ENCODE results near the gene NUP210L.
A peak's percentile ranks its signal among the peaks of the same experiment; 100 is the strongest.

Gene NUP210L

DNA sequence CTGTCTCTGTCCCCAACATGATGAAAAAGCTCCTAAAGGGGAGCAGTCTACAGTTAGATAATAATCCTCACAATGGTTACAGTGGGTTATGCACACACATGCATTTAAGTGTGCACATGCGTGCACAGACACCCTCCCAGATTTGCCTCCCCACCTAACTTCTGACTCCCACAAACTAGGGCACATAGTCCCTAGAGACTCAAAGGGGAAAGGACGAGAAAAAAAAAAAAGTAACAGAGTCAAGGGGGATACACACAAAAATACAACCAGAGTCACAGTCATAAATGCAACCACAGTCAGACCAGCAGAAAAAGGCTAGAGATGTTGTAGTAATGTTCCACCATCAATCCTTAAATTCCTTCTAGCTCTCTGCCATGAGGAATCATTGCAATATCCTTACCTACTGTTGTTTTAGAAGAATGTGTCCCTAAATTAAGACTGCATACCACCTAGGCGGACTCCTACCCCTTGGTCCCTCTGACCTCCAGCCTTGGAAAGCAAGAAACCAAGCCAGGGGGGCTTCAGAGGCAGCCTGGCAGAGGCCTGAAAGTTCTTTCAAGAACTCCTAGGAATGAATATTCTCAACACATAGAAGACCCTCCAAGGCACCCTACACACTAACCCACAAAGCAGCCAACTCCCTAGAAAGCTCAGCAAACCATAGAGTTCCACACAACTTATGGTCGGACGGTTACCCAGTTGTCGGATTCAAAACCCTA lies 197.7 kb downstream of the NUP210L start:
- no peak overlapping the region for H4K91ac ChIP-seq (ENCODE audit: low read depth, low read length)
- H3K9ac ChIP-seq (ENCODE audit: low read length): peak overlapping the region; percentile 93
- H3K4me1 ChIP-seq (ENCODE audit: control insufficient read depth in 1 of 2, insufficient read depth in 2 of 2, low read length in 2 of 2): peaks cover 13 to 14% of the 10 kb centered on the region in 2 experiments
- peak overlapping the region; percentile 99 for H3K4me2 ChIP-seq (ENCODE audit: low read length)
- no peak overlapping the region for H2AK5ac ChIP-seq (ENCODE audit: low read length)
- peak in 1 of 2 donors; percentile 6 for DNase-seq
- no peaks in the 10 kb centered on the region for H3K9me3 ChIP-seq (ENCODE audit: insufficient read depth, low read depth, low read length)
- peak overlapping the region; percentile 90 for H3K14ac ChIP-seq (ENCODE audit: low read length)
- H2BK120ac ChIP-seq (ENCODE audit: insufficient read depth, low read length, poor library complexity): no peak overlapping the region
- no peaks in the 10 kb centered on the region for H3K27me3 ChIP-seq (ENCODE audit: insufficient read depth, low read length)
- peak overlapping the region; percentile 87 for H4K8ac ChIP-seq (ENCODE audit: low read depth, low read length)
- peak overlapping the region; percentile 23 for H3K23ac ChIP-seq (ENCODE audit: low read length)
- H3K79me1 ChIP-seq (ENCODE audit: low read length): peaks cover 9% of the 10 kb centered on the region
- no peak overlapping the region for H2BK5ac ChIP-seq (ENCODE audit: low read depth, low read length, poor library complexity)
- no peak overlapping the region for H3K18ac ChIP-seq (ENCODE audit: low read length)
- H3K36me3 ChIP-seq (ENCODE audit: control insufficient read depth in 1 of 2, insufficient read depth in 2 of 2, low read length in 2 of 2): peaks cover 34 to 44% of the 10 kb centered on the region in 2 experiments
- no peak overlapping the region for H2BK12ac ChIP-seq (ENCODE audit: low read length)
- peak overlapping the region; percentile 13 for H2AFZ ChIP-seq (ENCODE audit: insufficient read depth, low read length, poor library complexity)
- peaks cover 21% of the 10 kb centered on the region for H3K79me2 ChIP-seq (ENCODE audit: control insufficient read depth, insufficient read depth, low read length, poor library complexity)
- H3K4me3 ChIP-seq (ENCODE audit: low read depth, low read length): peak overlapping the region; percentile 92
- peak overlapping the region; percentile 28 for H3K27ac ChIP-seq (ENCODE audit: low read depth, low read length)
- H4K12ac ChIP-seq (ENCODE audit: low read depth, low read length): no peak overlapping the region
- peak overlapping the region; percentile 92 for H3K4ac ChIP-seq (ENCODE audit: low read depth, low read length)
- no CpG with 5 or more reads among the region's 6 CpGs for WGBS (ENCODE audit: extremely low coverage, insufficient coverage, insufficient read length)

GRCh38 chr1:153954826-153955225 lies 200.0 kb downstream of the NUP210L start:
- no peak overlapping the region for H2BK120ac ChIP-seq (ENCODE audit: insufficient read depth, low read length, poor library complexity)
- H3K79me1 ChIP-seq (ENCODE audit: low read length): peaks cover 7% of the 10 kb centered on the region
- no peak overlapping the region for H3K27ac ChIP-seq (ENCODE audit: low read depth, low read length)
- no peak overlapping the region for H2AFZ ChIP-seq (ENCODE audit: insufficient read depth, low read length, poor library complexity)
- no peak overlapping the region for H2BK5ac ChIP-seq (ENCODE audit: low read depth, low read length, poor library complexity)
- peaks cover 6 to 9% of the 10 kb centered on the region in 2 experiments for H3K4me1 ChIP-seq (ENCODE audit: control insufficient read depth in 1 of 2, insufficient read depth in 2 of 2, low read length in 2 of 2)
- H4K12ac ChIP-seq (ENCODE audit: low read depth, low read length): no peak overlapping the region
- peaks cover 39 to 44% of the 10 kb centered on the region in 2 experiments for H3K36me3 ChIP-seq (ENCODE audit: control insufficient read depth in 1 of 2, insufficient read depth in 2 of 2, low read length in 2 of 2)
- H3K4ac ChIP-seq (ENCODE audit: low read depth, low read length): peak overlapping the region; percentile 4
- no peak overlapping the region for H3K9ac ChIP-seq (ENCODE audit: low read length)
- no peak overlapping the region for H3K18ac ChIP-seq (ENCODE audit: low read length)
- no peak overlapping the region for H3K4me2 ChIP-seq (ENCODE audit: low read length)
- no peaks in the 10 kb centered on the region for H3K27me3 ChIP-seq (ENCODE audit: insufficient read depth, low read length)
- no peak overlapping the region for H4K8ac ChIP-seq (ENCODE audit: low read depth, low read length)
- no peak for DNase-seq
- H2AK5ac ChIP-seq (ENCODE audit: low read length): no peak overlapping the region
- no peak overlapping the region for H2BK12ac ChIP-seq (ENCODE audit: low read length)
- no CpG with 5 or more reads among the region's 10 CpGs for WGBS (ENCODE audit: extremely low coverage, insufficient coverage, insufficient read length)
- no peak overlapping the region for H3K14ac ChIP-seq (ENCODE audit: low read length)
- peaks cover 19% of the 10 kb centered on the region for H3K79me2 ChIP-seq (ENCODE audit: control insufficient read depth, insufficient read depth, low read length, poor library complexity)
- no peak overlapping the region for H4K91ac ChIP-seq (ENCODE audit: low read depth, low read length)
- no peak overlapping the region for H3K4me3 ChIP-seq (ENCODE audit: low read depth, low read length)
- no peaks in the 10 kb centered on the region for H3K9me3 ChIP-seq (ENCODE audit: insufficient read depth, low read depth, low read length)
- H3K23ac ChIP-seq (ENCODE audit: low read length): no peak overlapping the region

GRCh38 chr1:153953859-153954365 lies 201.0 kb downstream of the NUP210L start:
- Histone ChIP-seq H3K27ac (ENCODE audit: low read depth, low read length) (no peak overlapping the region), H4K8ac (ENCODE audit: low read depth, low read length) (no peak overlapping the region), H3K9me3 (ENCODE audit: insufficient read depth, low read depth, low read length) (no peaks in the 10 kb centered on the region), H2BK5ac (ENCODE audit: low read depth, low read length, poor library complexity) (no peak overlapping the region), H3K79me2 (ENCODE audit: control insufficient read depth, insufficient read depth, low read length, poor library complexity) (peaks cover 19% of the 10 kb centered on the region), H3K79me1 (ENCODE audit: low read length) (peaks cover 7% of the 10 kb centered on the region), H3K27me3 (ENCODE audit: insufficient read depth, low read length) (no peaks in the 10 kb centered on the region), H3K14ac (ENCODE audit: low read length) (no peak overlapping the region), H3K4me3 (ENCODE audit: low read depth, low read length) (no peak overlapping the region), H3K9ac (ENCODE audit: low read length) (peak overlapping the region; percentile 29), H2BK12ac (ENCODE audit: low read length) (no peak overlapping the region), H3K4me2 (ENCODE audit: low read length) (no peak overlapping the region), H4K91ac (ENCODE audit: low read depth, low read length) (no peak overlapping the region), H2BK120ac (ENCODE audit: insufficient read depth, low read length, poor library complexity) (no peak overlapping the region), H3K36me3 (ENCODE audit: control insufficient read depth in 1 of 2, insufficient read depth in 2 of 2, low read length in 2 of 2) (peaks cover 36 to 45% of the 10 kb centered on the region in 2 experiments), H3K23ac (ENCODE audit: low read length) (peak overlapping the region; percentile 27), H3K4me1 (ENCODE audit: control insufficient read depth in 1 of 2, insufficient read depth in 2 of 2, low read length in 2 of 2) (peaks cover 6 to 9% of the 10 kb centered on the region in 2 experiments), H2AK5ac (ENCODE audit: low read length) (no peak overlapping the region), H3K18ac (ENCODE audit: low read length) (no peak overlapping the region), H3K4ac (ENCODE audit: low read depth, low read length) (peak overlapping the region; percentile 30), H4K12ac (ENCODE audit: low read depth, low read length) (no peak overlapping the region), H2AFZ (ENCODE audit: insufficient read depth, low read length, poor library complexity) (no peak overlapping the region)
- DNase-seq: no peak
- WGBS (ENCODE audit: extremely low coverage, insufficient coverage, insufficient read length): no CpG with 5 or more reads among the region's 4 CpGs

- peaks cover 5% of the 10 kb centered on the region for H3K79me2 ChIP-seq (ENCODE audit: control insufficient read depth, insufficient read depth, low read length, poor library complexity)
- H3K9me3 ChIP-seq (ENCODE audit: insufficient read depth, low read depth, low read length): no peaks in the 10 kb centered on the region
- no peak overlapping the region for H3K4me2 ChIP-seq (ENCODE audit: low read length)
- H3K36me3 ChIP-seq (ENCODE audit: control insufficient read depth in 1 of 2, insufficient read depth in 2 of 2, low read length in 2 of 2): peaks cover 52 to 62% of the 10 kb centered on the region in 2 experiments
- no peak overlapping the region for H4K8ac ChIP-seq (ENCODE audit: low read depth, low read length)
- H3K79me1 ChIP-seq (ENCODE audit: low read length): no peaks in the 10 kb centered on the region
- no peak overlapping the region for H3K4ac ChIP-seq (ENCODE audit: low read depth, low read length)
- no peak overlapping the region for H3K18ac ChIP-seq (ENCODE audit: low read length)
- H2BK120ac ChIP-seq (ENCODE audit: insufficient read depth, low read length, poor library complexity): no peak overlapping the region
- H3K23ac ChIP-seq (ENCODE audit: low read length): no peak overlapping the region
- H2BK5ac ChIP-seq (ENCODE audit: low read depth, low read length, poor library complexity): no peak overlapping the region
- H3K27me3 ChIP-seq (ENCODE audit: insufficient read depth, low read length): no peaks in the 10 kb centered on the region
- H2BK12ac ChIP-seq (ENCODE audit: low read length): no peak overlapping the region
- H3K27ac ChIP-seq (ENCODE audit: low read depth, low read length): no peak overlapping the region
- no CpG with 5 or more reads among the region's 2 CpGs for WGBS (ENCODE audit: extremely low coverage, insufficient coverage, insufficient read length)
- H3K4me3 ChIP-seq (ENCODE audit: low read depth, low read length): no peak overlapping the region
- no peak overlapping the region for H4K91ac ChIP-seq (ENCODE audit: low read depth, low read length)
- H2AFZ ChIP-seq (ENCODE audit: insufficient read depth, low read length, poor library complexity): no peak overlapping the region
- DNase-seq: no peak
- peaks cover 1 to 2% of the 10 kb centered on the region in 2 experiments for H3K4me1 ChIP-seq (ENCODE audit: control insufficient read depth in 1 of 2, insufficient read depth in 2 of 2, low read length in 2 of 2)
- H4K12ac ChIP-seq (ENCODE audit: low read depth, low read length): no peak overlapping the region
- H3K9ac ChIP-seq (ENCODE audit: low read length): no peak overlapping the region
- H3K14ac ChIP-seq (ENCODE audit: low read length): no peak overlapping the region
- no peak overlapping the region for H2AK5ac ChIP-seq (ENCODE audit: low read length)
These were observed 203.1 kb downstream of the NUP210L start for GRCh38 chr1:153951801-153952200.

Measured in trophoblast cell (in vitro differentiated cells and primary cell).